ENCODE measurements around the gene MPG.

DNA sequence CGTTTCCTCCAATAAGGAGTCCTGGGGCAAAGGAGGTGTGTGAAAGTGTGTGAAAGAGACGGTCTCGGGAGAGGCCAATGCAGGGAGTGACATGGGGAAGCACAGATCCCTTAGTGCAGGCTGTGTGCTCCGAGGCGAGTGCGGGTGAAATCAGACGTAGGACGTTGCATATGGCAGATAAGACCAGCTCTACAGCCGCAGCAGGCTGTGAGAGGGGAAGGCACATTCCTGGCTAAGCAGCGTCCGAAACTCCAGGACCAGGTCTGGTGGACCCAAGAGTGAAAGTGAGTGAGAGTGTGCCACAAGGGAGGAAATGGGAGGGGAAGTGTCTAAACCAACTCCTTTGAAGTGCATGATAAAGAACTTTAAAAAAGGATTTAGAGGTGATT lies 36.0 kb upstream of the MPG start:
- TF ChIP-seq SP1 (IDR thresholded peaks at IDR 0.05) (no peak), ZNF384 (IDR thresholded peaks at IDR 0.05) (no peak), FOXM1 (IDR thresholded peaks at IDR 0.05; ENCODE audit: borderline replicate concordance) (no peak)
